Right atrium auricular region (tissue), 2 donors: Measurements from ENCODE around the gene EEF1AKMT2. TPM values are rescaled to one million over a fixed set of nuclear protein-coding genes. Genes with fewer than 3 reads are reported as not detected.
"Not testable (repeated sequence)": the region's sequence is repeated elsewhere in the genome, so short reads cannot be mapped to it uniquely, and the experiment has no call there.

Experiments used
- DNase-seq: peaks from one replicate; pipeline ENCODE4 v3.0.0-alpha.2; 2019; ENCODE audit warnings: low spot score
- H3K27ac ChIP-seq, 2 donors: fragments of 200-600 bp; sonication (generic); 1 replicate in 1 of 2; 2 replicates in 1 of 2; pipeline ENCODE4 v1.5.1; 2016 to 2019
- H3K27me3 ChIP-seq, 2 donors: fragments of 200-600 bp; sonication (generic); one replicate each; pipeline versions ENCODE4 v1.5.1 to v1.6.0; 2017 to 2019
- H3K36me3 ChIP-seq: fragments of 200-600 bp; sonication (generic); one replicate; pipeline ENCODE4 v1.5.1; 2016
- H3K4me1 ChIP-seq, 2 donors: fragments of 200-600 bp; sonication (generic); one replicate each; pipeline versions ENCODE4 v1.5.1 to v1.6.0; 2017 to 2019
- H3K4me3 ChIP-seq, 2 donors: fragments of 200-600 bp; sonication (generic); 1 replicate in 1 of 2; 2 replicates in 1 of 2; pipeline ENCODE4 v1.5.1; 2017 to 2019; ENCODE audit warnings: mild to moderate bottlenecking in 1 of 2, moderate library complexity in 1 of 2
- H3K9me3 ChIP-seq, 2 donors: fragments of 200-600 bp; sonication (generic); one replicate each; pipeline ENCODE4 v1.5.1; 2019
- total RNA-seq, 2 donors: library from RNA; depleted of rRNA; stranded (reverse); fragments of >200 nt; gene quantifications; one replicate each; pipeline ENCODE4 v1.1.0, GENCODE V29; 2016
- TF ChIP-seq, protein P1 (sequence below), 2 donors: fragments of 200-600 bp; sonication (generic); IDR thresholded peaks; one replicate each; pipeline ENCODE4 v1.5.1; 2019; ENCODE audit warnings: antibody characterized with exemption in 2 of 2

Gene EEF1AKMT2
- total RNA-seq, 2 donors from 2014 or later = 9.6 to 10.2 TPM

DNA sequence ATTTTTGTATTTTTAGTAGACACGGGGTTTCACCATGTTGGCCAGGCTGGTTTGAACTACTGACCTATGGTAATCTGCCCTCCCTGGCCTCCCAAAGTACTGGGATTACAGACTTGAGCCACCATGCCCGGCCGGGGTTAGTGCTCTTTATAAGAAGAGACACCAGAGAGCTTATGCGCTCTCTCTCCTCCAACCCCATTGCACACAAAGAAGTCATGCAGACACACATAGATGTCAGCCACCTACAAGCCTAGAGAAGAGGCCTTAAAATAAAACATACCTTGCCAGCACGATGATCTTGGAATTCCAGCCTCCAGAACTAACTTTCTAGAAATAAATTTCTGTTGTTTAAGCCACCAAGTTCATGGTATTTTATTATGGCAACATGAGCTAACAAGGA lies 37.5 kb downstream of the EEF1AKMT2 start:
- no peaks in the 10 kb centered on the region for H3K36me3 ChIP-seq
- no peak for DNase-seq
- TF ChIP-seq, protein P1, sequence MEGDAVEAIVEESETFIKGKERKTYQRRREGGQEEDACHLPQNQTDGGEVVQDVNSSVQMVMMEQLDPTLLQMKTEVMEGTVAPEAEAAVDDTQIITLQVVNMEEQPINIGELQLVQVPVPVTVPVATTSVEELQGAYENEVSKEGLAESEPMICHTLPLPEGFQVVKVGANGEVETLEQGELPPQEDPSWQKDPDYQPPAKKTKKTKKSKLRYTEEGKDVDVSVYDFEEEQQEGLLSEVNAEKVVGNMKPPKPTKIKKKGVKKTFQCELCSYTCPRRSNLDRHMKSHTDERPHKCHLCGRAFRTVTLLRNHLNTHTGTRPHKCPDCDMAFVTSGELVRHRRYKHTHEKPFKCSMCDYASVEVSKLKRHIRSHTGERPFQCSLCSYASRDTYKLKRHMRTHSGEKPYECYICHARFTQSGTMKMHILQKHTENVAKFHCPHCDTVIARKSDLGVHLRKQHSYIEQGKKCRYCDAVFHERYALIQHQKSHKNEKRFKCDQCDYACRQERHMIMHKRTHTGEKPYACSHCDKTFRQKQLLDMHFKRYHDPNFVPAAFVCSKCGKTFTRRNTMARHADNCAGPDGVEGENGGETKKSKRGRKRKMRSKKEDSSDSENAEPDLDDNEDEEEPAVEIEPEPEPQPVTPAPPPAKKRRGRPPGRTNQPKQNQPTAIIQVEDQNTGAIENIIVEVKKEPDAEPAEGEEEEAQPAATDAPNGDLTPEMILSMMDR (IDR thresholded peaks at IDR 0.05) = no peak
- no peak overlapping the region for H3K27ac ChIP-seq
- no peaks in the 10 kb centered on the region for H3K27me3 ChIP-seq
- H3K4me3 ChIP-seq = no peak overlapping the region
- H3K4me1 ChIP-seq = peaks cover 0 to 28% of the 10 kb centered on the region in 2 donors
- H3K9me3 ChIP-seq = no peaks in the 10 kb centered on the region

GRCh38 chr10:124748953-124749645 lies 42.6 kb downstream of the EEF1AKMT2 start:
- Histone ChIP-seq H3K27me3 (no peaks in the 10 kb centered on the region), H3K4me1 (peaks cover 0 to 15% of the 10 kb centered on the region in 2 donors), H3K4me3 (no peak overlapping the region), H3K27ac (no peak overlapping the region), H3K36me3 (no peaks in the 10 kb centered on the region), H3K9me3 (no peaks in the 10 kb centered on the region)
- DNase-seq = no peak
- TF ChIP-seq, protein P1 (IDR thresholded peaks at IDR 0.05) = no peak

DNA sequence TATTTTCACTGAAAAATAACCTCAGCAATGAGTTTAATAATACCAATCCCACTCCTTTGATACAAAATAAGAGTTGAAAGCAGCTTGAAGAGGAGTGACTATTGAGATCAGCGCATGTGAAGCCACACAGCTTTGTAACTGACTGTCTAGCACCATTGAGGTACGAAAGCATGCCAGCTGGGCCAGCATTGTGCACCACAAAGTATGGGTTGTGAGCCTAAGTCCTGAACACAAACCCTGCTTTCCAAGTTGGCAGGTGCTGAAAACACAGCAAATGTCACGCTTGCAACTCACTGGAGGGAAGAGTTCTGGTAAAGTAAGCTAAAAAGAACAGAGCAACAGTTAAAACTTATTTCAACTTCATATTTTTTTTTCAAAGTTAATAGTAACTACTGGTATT lies 43.5 kb downstream of the EEF1AKMT2 start:
- Histone ChIP-seq H3K27me3 (no peaks in the 10 kb centered on the region), H3K4me3 (no peak overlapping the region), H3K9me3 (no peaks in the 10 kb centered on the region), H3K36me3 (no peaks in the 10 kb centered on the region), H3K27ac (no peak overlapping the region), H3K4me1 (peaks cover 0 to 15% of the 10 kb centered on the region in 2 donors)
- TF ChIP-seq, protein P1 (IDR thresholded peaks at IDR 0.05) = no peak
- no peak for DNase-seq

GRCh38 chr10:124747745-124748144 lies 43.9 kb downstream of the EEF1AKMT2 start:
- Histone ChIP-seq H3K36me3 (no peaks in the 10 kb centered on the region), H3K27me3 (no peaks in the 10 kb centered on the region), H3K9me3 (no peaks in the 10 kb centered on the region), H3K27ac (no peak overlapping the region), H3K4me1 (peaks cover 0 to 18% of the 10 kb centered on the region in 2 donors), H3K4me3 (no peak overlapping the region)
- no peak for DNase-seq
- TF ChIP-seq, protein P1 (IDR thresholded peaks at IDR 0.05) = no peak

DNA sequence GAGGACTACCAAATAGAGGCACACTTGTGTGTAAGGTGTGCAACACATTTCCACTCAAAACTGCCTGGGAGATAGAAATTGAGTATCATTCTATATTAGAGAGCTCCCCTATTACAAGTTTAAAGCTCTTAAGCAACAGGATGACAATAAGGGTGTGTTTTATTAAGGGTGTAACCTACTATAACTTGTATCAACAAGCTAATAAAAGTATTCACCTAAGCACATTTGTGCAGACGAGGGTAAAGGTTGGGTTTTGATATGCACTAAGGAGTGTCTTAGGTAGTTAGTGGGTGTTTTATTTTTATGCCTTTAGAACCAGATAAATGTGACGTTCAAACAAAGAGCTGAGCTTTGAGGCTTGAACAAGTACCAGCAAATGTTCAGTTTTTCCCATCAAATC lies 44.7 kb downstream of the EEF1AKMT2 start:
- Histone ChIP-seq H3K36me3 (no peaks in the 10 kb centered on the region), H3K4me3 (no peak overlapping the region), H3K4me1 (peaks cover 0 to 25% of the 10 kb centered on the region in 2 donors), H3K27ac (no peak overlapping the region), H3K27me3 (no peaks in the 10 kb centered on the region), H3K9me3 (no peaks in the 10 kb centered on the region)
- DNase-seq = no peak
- TF ChIP-seq, protein P1 (IDR thresholded peaks at IDR 0.05) = no peak

GRCh38 chr10:124746447-124746846 lies 45.2 kb downstream of the EEF1AKMT2 start:
- H3K4me3 ChIP-seq, H3K27ac ChIP-seq, H3K9me3 ChIP-seq, H3K27me3 ChIP-seq, DNase-seq, H3K36me3 ChIP-seq: not testable (repeated sequence)
- H3K4me1 ChIP-seq = peaks cover 0 to 31% of the 10 kb centered on the region in 2 donors
